GM10266 (cell line): ENCODE measurements around the gene SH3BGRL2.
"Not testable (repeated sequence)": the region's sequence is repeated elsewhere in the genome, so short reads cannot be mapped to it uniquely, and the experiment has no call there.

Source experiments
- DNase-seq: peaks from one replicate; pipeline ENCODE4 v3.0.0; 2012; ENCODE audit errors: extremely low spot score
- TF ChIP-seq, protein P1 (sequence below): IDR thresholded peaks from 2 replicates; pipeline ENCODE4 v1.5.1; 2012; ENCODE audit warnings: mild to moderate bottlenecking, low read depth; ENCODE audit not compliant: control insufficient read depth, insufficient read depth; ENCODE audit errors: missing control alignments

The SH3BGRL2 gene

GRCh38 chr6:79676785-79677736 lies 45.9 kb downstream of the SH3BGRL2 start:
- no peak for DNase-seq
- TF ChIP-seq, protein P1, sequence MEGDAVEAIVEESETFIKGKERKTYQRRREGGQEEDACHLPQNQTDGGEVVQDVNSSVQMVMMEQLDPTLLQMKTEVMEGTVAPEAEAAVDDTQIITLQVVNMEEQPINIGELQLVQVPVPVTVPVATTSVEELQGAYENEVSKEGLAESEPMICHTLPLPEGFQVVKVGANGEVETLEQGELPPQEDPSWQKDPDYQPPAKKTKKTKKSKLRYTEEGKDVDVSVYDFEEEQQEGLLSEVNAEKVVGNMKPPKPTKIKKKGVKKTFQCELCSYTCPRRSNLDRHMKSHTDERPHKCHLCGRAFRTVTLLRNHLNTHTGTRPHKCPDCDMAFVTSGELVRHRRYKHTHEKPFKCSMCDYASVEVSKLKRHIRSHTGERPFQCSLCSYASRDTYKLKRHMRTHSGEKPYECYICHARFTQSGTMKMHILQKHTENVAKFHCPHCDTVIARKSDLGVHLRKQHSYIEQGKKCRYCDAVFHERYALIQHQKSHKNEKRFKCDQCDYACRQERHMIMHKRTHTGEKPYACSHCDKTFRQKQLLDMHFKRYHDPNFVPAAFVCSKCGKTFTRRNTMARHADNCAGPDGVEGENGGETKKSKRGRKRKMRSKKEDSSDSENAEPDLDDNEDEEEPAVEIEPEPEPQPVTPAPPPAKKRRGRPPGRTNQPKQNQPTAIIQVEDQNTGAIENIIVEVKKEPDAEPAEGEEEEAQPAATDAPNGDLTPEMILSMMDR, result no peak

DNA sequence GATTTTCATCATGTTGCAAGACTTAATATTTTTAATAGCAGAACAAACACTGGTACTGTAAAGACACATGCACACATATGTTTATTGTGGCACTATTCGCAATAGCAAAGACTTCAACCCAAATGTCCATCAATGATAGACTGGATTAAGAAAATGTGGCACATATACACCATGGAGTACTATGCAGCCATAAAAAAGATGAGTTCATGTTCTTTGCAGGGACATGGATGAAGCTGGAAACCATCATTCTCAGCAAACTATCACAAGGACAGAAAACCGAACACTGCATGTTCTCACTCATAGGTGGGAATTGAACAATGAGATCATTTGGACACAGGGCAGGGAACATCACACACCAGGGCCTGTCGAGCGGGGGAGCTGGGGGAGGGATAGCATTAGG lies 51.6 kb downstream of the SH3BGRL2 start:
- DNase-seq, result not testable (repeated sequence)

DNA sequence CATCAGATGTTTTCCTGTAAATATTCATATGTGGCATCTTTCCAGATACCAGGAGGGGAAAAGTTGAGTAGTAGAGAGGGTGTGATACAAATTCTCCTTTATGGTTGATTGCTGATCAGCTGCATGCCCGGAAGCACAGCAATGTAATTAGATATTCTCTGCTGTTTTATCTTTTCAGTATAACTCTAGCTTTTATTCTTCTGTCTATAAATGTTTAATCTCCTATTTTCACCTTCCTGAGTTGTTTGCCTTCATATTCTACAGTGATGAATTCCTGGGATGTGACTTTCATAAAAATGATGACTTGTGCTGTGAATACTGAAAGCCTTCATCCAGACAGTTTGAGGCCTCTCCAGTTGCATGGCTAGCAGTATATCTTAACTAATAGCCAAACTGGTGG lies 53.7 kb downstream of the SH3BGRL2 start:
- no peak for DNase-seq
- TF ChIP-seq, protein P1, result no peak

- TF ChIP-seq, protein P1, result no peak
- DNase-seq, result no peak
Observed at GRCh38 chr6:79686707-79687309, 55.7 kb downstream of the SH3BGRL2 start.

DNA sequence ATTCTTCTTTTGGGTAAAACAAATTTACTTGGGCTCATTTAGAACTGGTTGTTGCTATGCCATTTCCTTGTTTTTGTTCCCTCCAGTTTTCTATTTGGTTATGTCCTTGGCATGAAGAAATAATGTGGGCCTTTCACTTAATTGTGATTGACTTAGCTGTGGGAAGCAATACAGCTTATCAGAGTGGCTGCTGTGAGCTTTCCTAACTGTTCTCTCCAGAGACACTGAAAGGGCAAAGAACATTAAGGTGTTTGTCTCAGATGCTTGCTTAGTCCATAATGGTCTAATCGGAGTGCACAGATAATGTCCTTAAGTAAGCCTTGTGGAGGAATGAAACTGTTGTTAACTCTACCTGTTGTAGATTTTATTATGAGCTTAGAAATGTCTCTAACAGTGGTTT lies 56.6 kb downstream of the SH3BGRL2 start:
- no peak for DNase-seq

DNA sequence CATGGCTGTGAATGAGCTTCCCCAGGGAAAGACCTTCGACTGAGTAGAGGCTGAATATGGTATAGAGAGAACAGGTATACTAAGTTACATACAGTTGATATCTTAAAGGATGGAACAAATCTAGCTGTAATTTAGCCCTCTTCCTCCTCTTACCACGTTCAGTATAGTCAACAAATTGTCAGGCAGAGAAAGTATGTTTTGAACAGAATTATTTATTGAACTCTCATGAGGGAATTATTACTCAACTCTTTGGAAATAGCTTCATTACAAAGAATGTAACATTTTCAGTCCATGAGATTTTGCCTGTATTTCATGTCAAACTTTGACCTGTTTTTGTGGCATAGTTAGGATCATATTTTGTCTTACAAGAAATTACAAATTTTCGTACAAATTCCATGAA lies 63.0 kb downstream of the SH3BGRL2 start:
- no peak for DNase-seq
- TF ChIP-seq, protein P1, result no peak

More for the DNA sequence above, 56.6 kb downstream of the SH3BGRL2 start:
- TF ChIP-seq, protein P1, result no peak

DNA sequence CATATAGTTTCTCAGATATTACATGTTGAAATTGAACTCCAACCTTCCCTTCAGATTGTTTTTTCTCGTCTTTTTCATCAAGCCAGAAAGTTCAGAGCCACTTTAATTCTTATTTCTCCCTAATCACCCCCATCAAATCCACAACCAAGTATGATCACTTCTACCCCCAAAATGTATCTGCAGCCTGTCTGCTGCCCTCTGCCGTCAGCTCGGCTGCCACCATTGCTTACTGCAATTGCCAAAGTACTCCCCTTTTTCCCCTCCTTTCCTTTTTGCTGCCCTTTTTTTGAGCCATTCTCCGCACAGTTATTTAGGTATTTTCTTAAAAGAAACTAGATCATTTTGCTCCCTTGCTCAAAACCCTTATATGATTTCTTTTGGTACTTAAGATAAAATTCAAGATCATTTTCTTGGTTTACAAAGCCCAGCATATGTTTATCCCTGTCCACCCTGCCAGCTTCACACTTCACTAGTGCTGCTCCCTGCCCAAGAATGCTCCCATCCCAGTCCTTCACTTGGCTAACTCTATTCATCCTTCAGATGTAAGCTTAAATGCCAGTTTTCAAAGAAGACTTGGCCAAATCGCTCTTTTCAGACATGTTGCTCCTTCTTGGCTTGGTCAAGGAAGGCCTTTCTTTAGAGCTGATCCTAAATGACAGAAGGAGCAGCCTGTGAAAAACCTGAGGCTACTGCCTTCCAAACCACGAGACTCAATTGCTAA lies 63.7 kb downstream of the SH3BGRL2 start:
- TF ChIP-seq, protein P1, result no peak
- DNase-seq, result no peak
